Astrocyte (in vitro differentiated cells and primary cell): Measurements from ENCODE around the gene RBM19. TPM values are rescaled to one million over a fixed set of nuclear protein-coding genes. Genes with fewer than 3 reads are reported as not detected.

Source experiments
- DNase-seq: peaks from one replicate; pipeline ENCODE4 v3.0.0-alpha.2; 2010; ENCODE audit warnings: low read depth
- FAIRE-seq: peaks from 2 replicates; lab custom pipeline; 2011; peaks lifted over from hg19 to GRCh38; lab: Jason Lieb, UNC
- H2AFZ ChIP-seq: 2 replicates; pipeline ENCODE4 v1.6.0; 2012; ENCODE audit warnings: low read depth, low read length, inconsistent platforms
- H3K27ac ChIP-seq: 2 replicates; pipeline ENCODE4 v1.5.1; 2011; ENCODE audit warnings: low read depth, low read length, inconsistent platforms
- H3K27me3 ChIP-seq: 2 replicates; pipeline ENCODE4 v1.6.0; 2011; ENCODE audit warnings: low read length, inconsistent platforms; ENCODE audit not compliant: insufficient read depth
- H3K36me3 ChIP-seq: 2 replicates; pipeline ENCODE4 v1.5.1; 2011; ENCODE audit warnings: low read length, inconsistent platforms; ENCODE audit not compliant: insufficient read depth
- H3K4me1 ChIP-seq: 2 replicates; pipeline ENCODE4 v1.5.1; 2011; ENCODE audit warnings: low read length, inconsistent platforms; ENCODE audit not compliant: insufficient read depth
- H3K4me2 ChIP-seq: 2 replicates; pipeline ENCODE4 v1.6.0; 2012; ENCODE audit warnings: low read length, inconsistent platforms
- H3K4me3 ChIP-seq: 2 replicates; pipeline ENCODE4 v1.5.1; 2011; ENCODE audit warnings: low read depth, mild to moderate bottlenecking, low read length, inconsistent platforms; ENCODE audit not compliant: insufficient read depth
- H3K79me2 ChIP-seq: 2 replicates; pipeline ENCODE4 v1.6.0; 2012; ENCODE audit warnings: mild to moderate bottlenecking, low read length, inconsistent platforms; ENCODE audit not compliant: insufficient read depth
- H3K9ac ChIP-seq: 2 replicates; pipeline ENCODE4 v1.6.0; 2012; ENCODE audit warnings: mild to moderate bottlenecking, low read length, inconsistent platforms
- H3K9me3 ChIP-seq: 2 replicates; pipeline ENCODE4 v1.5.1; 2012; ENCODE audit warnings: low read depth, mild to moderate bottlenecking, low read length, inconsistent platforms; ENCODE audit not compliant: insufficient read depth
- H4K20me1 ChIP-seq: 2 replicates; pipeline ENCODE4 v1.6.0; 2012; ENCODE audit warnings: low read length, inconsistent platforms; ENCODE audit not compliant: insufficient read depth
- H3K27ac Mint-ChIP-seq: one replicate; pipeline ENCODE4 v1.8.0; 2021; ENCODE audit warnings: mild to moderate bottlenecking, mixed read lengths; ENCODE audit not compliant: unreplicated experiment
- H3K27me3 Mint-ChIP-seq: one replicate; pipeline ENCODE4 v1.8.0; 2021; ENCODE audit warnings: low read depth, mixed read lengths; ENCODE audit not compliant: unreplicated experiment
- H3K36me3 Mint-ChIP-seq: one replicate; pipeline ENCODE4 v1.8.0; 2021; ENCODE audit warnings: low read depth, mixed read lengths; ENCODE audit not compliant: unreplicated experiment
- H3K4me1 Mint-ChIP-seq: one replicate; pipeline ENCODE4 v1.8.0; 2021; ENCODE audit warnings: low read depth, mixed read lengths; ENCODE audit not compliant: unreplicated experiment
- H3K4me3 Mint-ChIP-seq: one replicate; pipeline ENCODE4 v1.8.0; 2021; ENCODE audit warnings: mild to moderate bottlenecking, moderate library complexity, mixed read lengths; ENCODE audit not compliant: unreplicated experiment
- H3K9me3 Mint-ChIP-seq: one replicate; pipeline ENCODE4 v1.8.0; 2021; ENCODE audit warnings: mild to moderate bottlenecking, mixed read lengths; ENCODE audit not compliant: unreplicated experiment
- CTCF ChIP-seq: IDR thresholded peaks from 2 replicates; pipeline ENCODE4 v1.5.1; 2011; ENCODE audit warnings: low read depth, mild to moderate bottlenecking, inconsistent platforms, low read length, moderate library complexity; ENCODE audit not compliant: insufficient read depth
- EZH2 ChIP-seq: IDR thresholded peaks from 2 replicates; pipeline ENCODE4 v1.6.1; 2012; ENCODE audit warnings: mild to moderate bottlenecking, low read length, inconsistent platforms; ENCODE audit not compliant: insufficient read depth
- total RNA-seq: library from RNA; stranded (reverse); gene quantifications from 2 replicates; pipeline ENCODE4 v1.2.1, GENCODE V29; 2021

RBM19 gene
- total RNA-seq, 1 donor from 2014 or later: 32.3 TPM

GRCh38 chr12:113860950-113861349 lies 105.2 kb downstream of the RBM19 start:
- peak overlapping the region; percentile 93 for H3K27ac Mint-ChIP-seq
- no peak overlapping the region for H3K4me3 ChIP-seq

GRCh38 chr12:113860059-113860820 lies 105.9 kb downstream of the RBM19 start:
- Mint-ChIP-seq H3K27me3 (no peaks in the 10 kb centered on the region), H3K4me1 (peaks cover 38% of the 10 kb centered on the region), H3K9me3 (peaks cover 1% of the 10 kb centered on the region), H3K27ac (peak overlapping the region; percentile 93), H3K4me3 (no peak overlapping the region), H3K36me3 (peaks cover 16% of the 10 kb centered on the region)
- Histone ChIP-seq H3K4me1 (peaks cover 32% of the 10 kb centered on the region), H3K4me3 (no peak overlapping the region), H2AFZ (no peak overlapping the region), H3K9me3 (no peaks in the 10 kb centered on the region), H3K27me3 (no peaks in the 10 kb centered on the region), H3K27ac (peak overlapping the region; percentile 28), H3K79me2 (no peaks in the 10 kb centered on the region), H3K4me2 (peak overlapping the region; percentile 57), H3K36me3 (no peaks in the 10 kb centered on the region), H4K20me1 (no peaks in the 10 kb centered on the region), H3K9ac (no peak overlapping the region)
- no peak for TF ChIP-seq CTCF
- TF ChIP-seq EZH2: no peak
- no peak for DNase-seq
- no peak for FAIRE-seq

More at GRCh38 chr12:113860950-113861349, 105.2 kb downstream of the RBM19 start:
- TF ChIP-seq EZH2 (no peak), CTCF (no peak)
- Histone ChIP-seq H3K27ac (peak overlapping the region; percentile 28), H3K9me3 (no peaks in the 10 kb centered on the region), H3K9ac (peak overlapping the region; percentile 41), H3K4me2 (peak overlapping the region; percentile 57), H4K20me1 (no peaks in the 10 kb centered on the region), H3K79me2 (no peaks in the 10 kb centered on the region), H3K36me3 (peaks cover 2% of the 10 kb centered on the region), H2AFZ (no peak overlapping the region), H3K27me3 (no peaks in the 10 kb centered on the region), H3K4me1 (peaks cover 32% of the 10 kb centered on the region)
- H3K36me3 Mint-ChIP-seq: peaks cover 14% of the 10 kb centered on the region
- H3K4me3 Mint-ChIP-seq: no peak overlapping the region
- DNase-seq (peak; percentile 95), FAIRE-seq (no peak)
- H3K27me3 Mint-ChIP-seq: no peaks in the 10 kb centered on the region
- H3K9me3 Mint-ChIP-seq: peaks cover 2% of the 10 kb centered on the region
- peaks cover 38% of the 10 kb centered on the region for H3K4me1 Mint-ChIP-seq

GRCh38 chr12:113858841-113859386 lies 107.2 kb downstream of the RBM19 start:
- Histone ChIP-seq H3K79me2 (no peaks in the 10 kb centered on the region), H3K9ac (no peak overlapping the region), H3K36me3 (no peaks in the 10 kb centered on the region), H3K4me3 (no peak overlapping the region), H3K9me3 (no peaks in the 10 kb centered on the region), H2AFZ (no peak overlapping the region), H3K4me2 (no peak overlapping the region), H3K27me3 (no peaks in the 10 kb centered on the region), H3K27ac (no peak overlapping the region), H4K20me1 (no peaks in the 10 kb centered on the region), H3K4me1 (peaks cover 32% of the 10 kb centered on the region)
- Mint-ChIP-seq H3K27me3 (no peaks in the 10 kb centered on the region), H3K9me3 (no peaks in the 10 kb centered on the region), H3K4me1 (peaks cover 35% of the 10 kb centered on the region), H3K36me3 (peaks cover 20% of the 10 kb centered on the region), H3K27ac (no peak overlapping the region), H3K4me3 (no peak overlapping the region)
- FAIRE-seq (no peak), DNase-seq (no peak)
- TF ChIP-seq EZH2: no peak
- TF ChIP-seq CTCF: no peak
